Stomach (tissue), 4 donors: ENCODE measurements around the gene NTNG1.

Experiments used
- EP300 ChIP-seq: sonication (generic); formaldehyde crosslinking; IDR thresholded peaks from one replicate; pipeline ENCODE4 v1.6.1; 2017; ENCODE audit warnings: antibody characterized with exemption
- POLR2A ChIP-seq, 4 donors: fragments of 450-650 bp; IDR thresholded peaks; one replicate each; pipeline ENCODE4 v1.6.1; 2016; ENCODE audit warnings: antibody characterized with exemption in 4 of 4, control low read depth in 2 of 4, mild to moderate bottlenecking in 1 of 4, moderate library complexity in 1 of 4
- POLR2AphosphoS5 ChIP-seq, 3 donors: sonication (generic); formaldehyde crosslinking; IDR thresholded peaks; one replicate each; pipeline ENCODE4 v1.6.1; 2016; ENCODE audit warnings: antibody characterized with exemption in 3 of 3
- TF ChIP-seq, protein P1 (sequence below), 7 experiments: fragments of 450-650 bp in 4 of 7; fragments of 200-600 bp in 3 of 7; sonication (generic) in 3 of 7; IDR thresholded peaks; one replicate each; pipeline ENCODE4 v1.5.1; 2016 to 2019; ENCODE audit warnings: antibody characterized with exemption in 7 of 7, control low read depth in 2 of 7, mild to moderate bottlenecking in 1 of 7

- no peak for TF ChIP-seq POLR2A (IDR thresholded peaks at IDR 0.05)
- TF ChIP-seq, protein P1, sequence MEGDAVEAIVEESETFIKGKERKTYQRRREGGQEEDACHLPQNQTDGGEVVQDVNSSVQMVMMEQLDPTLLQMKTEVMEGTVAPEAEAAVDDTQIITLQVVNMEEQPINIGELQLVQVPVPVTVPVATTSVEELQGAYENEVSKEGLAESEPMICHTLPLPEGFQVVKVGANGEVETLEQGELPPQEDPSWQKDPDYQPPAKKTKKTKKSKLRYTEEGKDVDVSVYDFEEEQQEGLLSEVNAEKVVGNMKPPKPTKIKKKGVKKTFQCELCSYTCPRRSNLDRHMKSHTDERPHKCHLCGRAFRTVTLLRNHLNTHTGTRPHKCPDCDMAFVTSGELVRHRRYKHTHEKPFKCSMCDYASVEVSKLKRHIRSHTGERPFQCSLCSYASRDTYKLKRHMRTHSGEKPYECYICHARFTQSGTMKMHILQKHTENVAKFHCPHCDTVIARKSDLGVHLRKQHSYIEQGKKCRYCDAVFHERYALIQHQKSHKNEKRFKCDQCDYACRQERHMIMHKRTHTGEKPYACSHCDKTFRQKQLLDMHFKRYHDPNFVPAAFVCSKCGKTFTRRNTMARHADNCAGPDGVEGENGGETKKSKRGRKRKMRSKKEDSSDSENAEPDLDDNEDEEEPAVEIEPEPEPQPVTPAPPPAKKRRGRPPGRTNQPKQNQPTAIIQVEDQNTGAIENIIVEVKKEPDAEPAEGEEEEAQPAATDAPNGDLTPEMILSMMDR (IDR thresholded peaks at IDR 0.05): no peak
- no peak for TF ChIP-seq EP300
- no peak for TF ChIP-seq POLR2AphosphoS5 (IDR thresholded peaks at IDR 0.05)
These were observed 770 bp downstream of the NTNG1 start for GRCh38 chr1:107141491-107142126.
